Glutamatergic neuron (in vitro differentiated cells): Measurements from ENCODE around the gene G2E3. TPM values are rescaled to one million over a fixed set of nuclear protein-coding genes. Genes with fewer than 3 reads are reported as not detected.
"Not testable (repeated sequence)": the region's sequence is repeated elsewhere in the genome, so short reads cannot be mapped to it uniquely, and the experiment has no call there.

Experiments used
- DNase-seq: peaks from one replicate; pipeline ENCODE4 v3.0.0; 2022
- H3K27ac Mint-ChIP-seq: one replicate; pipeline ENCODE4 v1.8.0; 2020; ENCODE audit warnings: mild to moderate bottlenecking, mixed read lengths, inconsistent platforms; ENCODE audit not compliant: unreplicated experiment
- H3K27me3 Mint-ChIP-seq: one replicate; pipeline ENCODE4 v1.8.0; 2020; ENCODE audit warnings: mild to moderate bottlenecking, moderate library complexity, mixed read lengths, inconsistent platforms; ENCODE audit not compliant: unreplicated experiment
- H3K36me3 Mint-ChIP-seq: one replicate; pipeline ENCODE4 v1.8.0; 2020; ENCODE audit warnings: mild to moderate bottlenecking, mixed read lengths, inconsistent platforms; ENCODE audit not compliant: unreplicated experiment
- H3K4me1 Mint-ChIP-seq: one replicate; pipeline ENCODE4 v1.8.0; 2020; ENCODE audit warnings: mild to moderate bottlenecking, low read depth, mixed read lengths, inconsistent platforms; ENCODE audit not compliant: unreplicated experiment
- H3K4me3 Mint-ChIP-seq: one replicate; pipeline ENCODE4 v1.8.0; 2020; ENCODE audit warnings: mild to moderate bottlenecking, mixed read lengths, inconsistent platforms; ENCODE audit not compliant: unreplicated experiment
- H3K9me3 Mint-ChIP-seq: one replicate; pipeline ENCODE4 v1.8.0; 2020; ENCODE audit warnings: mild to moderate bottlenecking, moderate library complexity, mixed read lengths, inconsistent platforms; ENCODE audit not compliant: unreplicated experiment
- total RNA-seq: library from RNA; stranded (reverse); fragmentation: NEBNext Ultra II Directional; extraction: Animal tissue kit (Norgen Biotek cat#: 25700); gene quantifications from one replicate; pipeline ENCODE4 v1.2.1, GENCODE V29; 2021; ENCODE audit not compliant: unreplicated experiment
- TF ChIP-seq, protein P1 (sequence below): fragments of 200-600 bp; sonication (generic); IDR thresholded peaks from one replicate; pipeline ENCODE4 v1.5.0; 2021; ENCODE audit not compliant: partially characterized antibody, unreplicated experiment

The G2E3 gene
- total RNA-seq, 1 donor from 2014 or later, result 31.4 TPM

DNA sequence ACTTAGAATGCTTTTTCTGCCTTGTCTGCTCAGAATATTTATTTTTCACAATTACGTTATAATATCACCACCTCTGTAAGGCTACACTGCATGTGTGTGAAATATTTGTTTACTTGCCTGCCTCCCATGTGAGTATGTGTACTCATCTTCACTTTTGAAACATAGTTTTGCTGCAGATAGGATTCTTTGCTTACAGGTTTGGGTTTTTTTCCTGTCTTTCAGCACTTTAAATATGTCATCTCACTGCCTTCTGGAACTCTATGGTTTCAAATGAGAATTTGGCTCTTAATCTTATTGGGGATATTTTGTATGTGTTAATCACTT lies 10.9 kb downstream of the G2E3 start:
- Mint-ChIP-seq H3K4me3 (no peak overlapping the region), H3K27me3 (no peaks in the 10 kb centered on the region), H3K36me3 (no peaks in the 10 kb centered on the region), H3K27ac (no peak overlapping the region), H3K9me3 (no peaks in the 10 kb centered on the region), H3K4me1 (peaks cover 14% of the 10 kb centered on the region)
- TF ChIP-seq, protein P1, sequence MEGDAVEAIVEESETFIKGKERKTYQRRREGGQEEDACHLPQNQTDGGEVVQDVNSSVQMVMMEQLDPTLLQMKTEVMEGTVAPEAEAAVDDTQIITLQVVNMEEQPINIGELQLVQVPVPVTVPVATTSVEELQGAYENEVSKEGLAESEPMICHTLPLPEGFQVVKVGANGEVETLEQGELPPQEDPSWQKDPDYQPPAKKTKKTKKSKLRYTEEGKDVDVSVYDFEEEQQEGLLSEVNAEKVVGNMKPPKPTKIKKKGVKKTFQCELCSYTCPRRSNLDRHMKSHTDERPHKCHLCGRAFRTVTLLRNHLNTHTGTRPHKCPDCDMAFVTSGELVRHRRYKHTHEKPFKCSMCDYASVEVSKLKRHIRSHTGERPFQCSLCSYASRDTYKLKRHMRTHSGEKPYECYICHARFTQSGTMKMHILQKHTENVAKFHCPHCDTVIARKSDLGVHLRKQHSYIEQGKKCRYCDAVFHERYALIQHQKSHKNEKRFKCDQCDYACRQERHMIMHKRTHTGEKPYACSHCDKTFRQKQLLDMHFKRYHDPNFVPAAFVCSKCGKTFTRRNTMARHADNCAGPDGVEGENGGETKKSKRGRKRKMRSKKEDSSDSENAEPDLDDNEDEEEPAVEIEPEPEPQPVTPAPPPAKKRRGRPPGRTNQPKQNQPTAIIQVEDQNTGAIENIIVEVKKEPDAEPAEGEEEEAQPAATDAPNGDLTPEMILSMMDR, result no peak
- no peak for DNase-seq

DNA sequence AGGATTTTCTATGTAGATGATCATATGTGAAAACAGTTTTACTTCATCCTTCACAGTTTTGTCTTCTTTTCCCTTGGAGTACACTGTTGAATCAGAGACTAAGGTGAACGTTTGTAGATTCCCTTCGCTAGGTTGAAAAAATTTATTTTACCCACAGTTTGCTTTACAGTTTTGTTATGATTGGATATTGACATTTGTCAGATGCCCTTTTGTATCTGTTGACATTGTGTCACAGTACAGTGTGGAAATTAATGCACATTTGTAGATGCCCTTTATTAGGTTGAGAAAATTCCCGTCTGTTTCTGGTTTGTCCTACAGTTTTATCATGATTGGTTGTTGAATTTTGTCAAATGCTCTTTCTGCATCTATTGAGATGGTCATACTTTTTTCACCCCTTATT lies 13.3 kb downstream of the G2E3 start:
- TF ChIP-seq, protein P1, result no peak
- Mint-ChIP-seq H3K4me3 (no peak overlapping the region), H3K9me3 (no peaks in the 10 kb centered on the region), H3K27ac (no peak overlapping the region), H3K36me3 (no peaks in the 10 kb centered on the region), H3K4me1 (peaks cover 12% of the 10 kb centered on the region), H3K27me3 (no peaks in the 10 kb centered on the region)
- no peak for DNase-seq

DNA sequence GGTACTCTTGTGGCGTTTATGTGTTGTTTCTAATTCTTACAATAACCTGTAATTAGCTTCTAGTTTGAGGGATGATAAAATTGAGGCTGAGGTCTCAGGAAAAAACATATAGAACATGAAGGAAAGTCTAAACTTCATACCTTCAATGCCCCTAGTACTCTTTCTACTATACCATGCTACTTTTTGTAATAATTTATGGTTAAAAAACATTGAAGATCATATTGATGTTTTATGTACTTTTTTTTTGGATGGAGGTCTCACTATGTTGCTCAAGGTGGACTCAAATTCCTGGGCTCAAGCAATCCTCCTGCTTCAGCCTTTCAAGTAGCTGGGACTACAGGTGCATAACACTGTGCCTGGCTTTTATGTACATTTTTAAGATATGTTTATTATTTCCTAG lies 13.8 kb downstream of the G2E3 start:
- no peaks in the 10 kb centered on the region for H3K36me3 Mint-ChIP-seq
- H3K9me3 Mint-ChIP-seq, result no peaks in the 10 kb centered on the region
- TF ChIP-seq, protein P1, result no peak
- H3K27me3 Mint-ChIP-seq, result no peaks in the 10 kb centered on the region
- DNase-seq, result no peak
- peaks cover 14% of the 10 kb centered on the region for H3K4me1 Mint-ChIP-seq
- no peak overlapping the region for H3K27ac Mint-ChIP-seq
- no peak overlapping the region for H3K4me3 Mint-ChIP-seq

DNA sequence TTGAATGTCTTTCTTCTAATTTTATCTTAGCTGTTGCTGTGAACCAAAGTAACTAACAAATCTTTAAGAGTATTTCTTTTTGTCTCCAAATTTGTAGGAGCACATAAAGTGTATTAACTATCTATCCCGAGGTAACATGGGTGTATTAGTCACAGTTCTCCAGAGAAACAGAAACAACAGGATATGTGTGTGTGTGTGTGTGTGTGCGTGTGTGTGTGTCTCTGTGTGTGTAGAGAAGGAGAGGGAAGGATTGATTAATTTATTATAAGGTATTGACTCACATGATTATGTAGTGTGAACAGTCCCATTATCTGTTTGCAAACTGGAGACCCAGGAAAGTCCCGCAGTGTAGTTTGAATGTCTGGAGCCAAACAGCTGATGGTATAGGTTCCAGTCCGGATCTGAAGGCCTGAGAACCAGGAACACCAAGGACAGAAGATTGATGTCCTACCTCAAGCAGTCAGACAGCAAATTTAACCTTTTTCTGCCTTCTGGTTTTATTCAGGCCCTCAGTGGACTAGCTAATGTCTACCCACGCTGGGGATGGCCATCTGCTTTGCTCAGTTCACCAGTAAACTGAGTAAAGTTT lies 14.4 kb downstream of the G2E3 start:
- Mint-ChIP-seq H3K4me1 (peaks cover 14% of the 10 kb centered on the region), H3K36me3 (no peaks in the 10 kb centered on the region), H3K27ac (no peak overlapping the region)

GRCh38 chr14:30573966-30574365 lies 15.0 kb downstream of the G2E3 start:
- Mint-ChIP-seq H3K9me3 (no peaks in the 10 kb centered on the region), H3K4me3 (no peak overlapping the region), H3K27ac (no peak overlapping the region), H3K36me3 (no peaks in the 10 kb centered on the region), H3K4me1 (peaks cover 14% of the 10 kb centered on the region), H3K27me3 (no peaks in the 10 kb centered on the region)
- TF ChIP-seq, protein P1, result no peak
- no peak for DNase-seq

More for the DNA sequence above, 14.4 kb downstream of the G2E3 start:
- TF ChIP-seq, protein P1, result no peak
- no peaks in the 10 kb centered on the region for H3K9me3 Mint-ChIP-seq
- no peaks in the 10 kb centered on the region for H3K27me3 Mint-ChIP-seq
- no peak overlapping the region for H3K4me3 Mint-ChIP-seq
- no peak for DNase-seq

GRCh38 chr14:30574777-30575176 lies 15.8 kb downstream of the G2E3 start:
- peaks cover 12% of the 10 kb centered on the region for H3K4me1 Mint-ChIP-seq
- not testable (repeated sequence) for DNase-seq, H3K27ac Mint-ChIP-seq, H3K4me3 Mint-ChIP-seq, H3K36me3 Mint-ChIP-seq, H3K9me3 Mint-ChIP-seq, H3K27me3 Mint-ChIP-seq

DNA sequence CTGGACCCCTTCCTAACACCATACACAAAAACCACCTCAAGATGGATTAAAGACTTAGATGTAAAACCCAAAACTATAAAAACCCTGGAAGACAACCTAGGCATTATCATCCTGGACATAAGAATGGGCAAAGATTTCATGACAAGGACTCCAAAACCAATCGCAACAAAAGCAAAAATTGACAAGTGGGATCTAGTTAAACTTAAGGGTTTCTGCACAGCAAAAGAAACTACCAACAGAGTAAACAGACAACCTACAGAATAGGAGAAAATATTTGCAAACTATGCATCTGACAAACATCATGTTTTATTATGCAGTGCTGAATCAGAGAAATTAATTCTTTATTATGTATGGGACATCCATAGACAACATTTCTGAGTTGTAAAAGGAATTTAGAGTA lies 17.4 kb downstream of the G2E3 start:
- not testable (repeated sequence) for H3K27me3 Mint-ChIP-seq, DNase-seq, H3K4me1 Mint-ChIP-seq, H3K27ac Mint-ChIP-seq, H3K9me3 Mint-ChIP-seq, H3K4me3 Mint-ChIP-seq, H3K36me3 Mint-ChIP-seq
